ENCODE results near the gene SEMA4D. TPM values are rescaled to one million over a fixed set of nuclear protein-coding genes. Genes with fewer than 3 reads are reported as not detected.

SEMA4D gene
- total RNA-seq, 1 experiment from 2014 or later = 23.3 TPM

DNA sequence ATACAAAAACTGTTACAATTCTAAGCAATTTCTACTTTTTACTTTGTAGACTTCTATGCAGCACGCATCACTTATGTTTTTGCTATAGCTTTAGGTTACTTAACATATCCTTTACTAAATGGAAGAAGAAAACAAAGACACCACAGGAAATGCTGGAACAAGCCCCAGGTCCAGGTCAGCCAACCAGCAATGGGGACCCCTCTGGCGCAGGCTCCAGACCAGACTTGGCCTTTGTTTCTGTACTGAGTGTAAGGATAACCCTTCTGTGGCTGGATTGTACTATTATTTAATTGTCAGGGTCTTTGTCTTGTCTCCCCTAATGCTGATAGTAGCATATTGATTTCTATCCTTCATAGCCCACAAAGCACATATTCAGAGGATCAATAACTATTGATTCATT lies 4.2 kb downstream of the SEMA4D start:
- H3K27ac Mint-ChIP-seq (ENCODE audit: unreplicated experiment) = no peak overlapping the region
- peaks cover 17% of the 10 kb centered on the region for H3K36me3 Mint-ChIP-seq (ENCODE audit: insufficient read depth, unreplicated experiment)
- no TSS peak for BruUV-seq (replicated peaks)
- CTCF ChIA-PET = interaction anchor here (0.6 kb wide), 1 partner anchor 57 kb away, joined by 3 read pairs; no protein-coding TSS in a partner anchor
- TF ChIP-seq, protein P1, sequence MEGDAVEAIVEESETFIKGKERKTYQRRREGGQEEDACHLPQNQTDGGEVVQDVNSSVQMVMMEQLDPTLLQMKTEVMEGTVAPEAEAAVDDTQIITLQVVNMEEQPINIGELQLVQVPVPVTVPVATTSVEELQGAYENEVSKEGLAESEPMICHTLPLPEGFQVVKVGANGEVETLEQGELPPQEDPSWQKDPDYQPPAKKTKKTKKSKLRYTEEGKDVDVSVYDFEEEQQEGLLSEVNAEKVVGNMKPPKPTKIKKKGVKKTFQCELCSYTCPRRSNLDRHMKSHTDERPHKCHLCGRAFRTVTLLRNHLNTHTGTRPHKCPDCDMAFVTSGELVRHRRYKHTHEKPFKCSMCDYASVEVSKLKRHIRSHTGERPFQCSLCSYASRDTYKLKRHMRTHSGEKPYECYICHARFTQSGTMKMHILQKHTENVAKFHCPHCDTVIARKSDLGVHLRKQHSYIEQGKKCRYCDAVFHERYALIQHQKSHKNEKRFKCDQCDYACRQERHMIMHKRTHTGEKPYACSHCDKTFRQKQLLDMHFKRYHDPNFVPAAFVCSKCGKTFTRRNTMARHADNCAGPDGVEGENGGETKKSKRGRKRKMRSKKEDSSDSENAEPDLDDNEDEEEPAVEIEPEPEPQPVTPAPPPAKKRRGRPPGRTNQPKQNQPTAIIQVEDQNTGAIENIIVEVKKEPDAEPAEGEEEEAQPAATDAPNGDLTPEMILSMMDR (IDR thresholded peaks at IDR 0.05; ENCODE audit: unreplicated experiment) = no peak
- no peaks in the 10 kb centered on the region for H3K27me3 Mint-ChIP-seq (ENCODE audit: unreplicated experiment)
- no peaks in the 10 kb centered on the region for H3K4me1 Mint-ChIP-seq (ENCODE audit: low read depth, unreplicated experiment)
- DNase-seq = no peak
- intact Hi-C loops (cut with micrococcal nuclease; ENCODE audit: unreplicated experiment) = no loop called here
- no peak overlapping the region for H3K4me3 Mint-ChIP-seq (ENCODE audit: low read depth, unreplicated experiment)
- no peaks in the 10 kb centered on the region for H3K9me3 Mint-ChIP-seq (ENCODE audit: low read depth, unreplicated experiment)

DNA sequence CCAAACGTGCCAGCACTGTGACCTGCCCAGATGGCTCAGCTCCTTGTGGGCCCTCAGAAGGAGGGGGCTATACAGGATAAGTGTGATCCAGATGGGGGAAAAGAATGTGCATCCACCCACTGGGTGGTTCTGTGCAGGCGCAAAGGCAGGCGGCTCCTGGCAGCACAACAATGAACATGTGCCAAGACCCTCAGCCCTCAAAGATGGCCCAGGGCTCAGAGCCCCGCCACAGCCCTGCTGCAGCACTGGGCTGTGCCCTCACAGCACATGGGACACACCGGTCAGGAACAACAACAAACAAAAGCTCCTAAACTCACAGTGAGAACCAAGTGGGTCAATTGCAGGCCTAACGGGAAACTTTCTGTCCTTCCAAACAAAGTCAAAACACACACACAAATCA lies 4.7 kb downstream of the SEMA4D start:
- Mint-ChIP-seq H3K4me3 (ENCODE audit: low read depth, unreplicated experiment) (no peak overlapping the region), H3K27me3 (ENCODE audit: unreplicated experiment) (no peaks in the 10 kb centered on the region), H3K9me3 (ENCODE audit: low read depth, unreplicated experiment) (no peaks in the 10 kb centered on the region), H3K4me1 (ENCODE audit: low read depth, unreplicated experiment) (no peaks in the 10 kb centered on the region), H3K27ac (ENCODE audit: unreplicated experiment) (no peak overlapping the region), H3K36me3 (ENCODE audit: insufficient read depth, unreplicated experiment) (peaks cover 13% of the 10 kb centered on the region)
- DNase-seq = no peak
- TF ChIP-seq, protein P1 (IDR thresholded peaks at IDR 0.05; ENCODE audit: unreplicated experiment) = no peak
- intact Hi-C loops (cut with micrococcal nuclease; ENCODE audit: unreplicated experiment) = no loop called here
- CTCF ChIA-PET = interaction anchor here (0.6 kb wide), 1 partner anchor 58 kb away, joined by 3 read pairs; no protein-coding TSS in a partner anchor
- BruUV-seq (replicated peaks) = no TSS peak

DNA sequence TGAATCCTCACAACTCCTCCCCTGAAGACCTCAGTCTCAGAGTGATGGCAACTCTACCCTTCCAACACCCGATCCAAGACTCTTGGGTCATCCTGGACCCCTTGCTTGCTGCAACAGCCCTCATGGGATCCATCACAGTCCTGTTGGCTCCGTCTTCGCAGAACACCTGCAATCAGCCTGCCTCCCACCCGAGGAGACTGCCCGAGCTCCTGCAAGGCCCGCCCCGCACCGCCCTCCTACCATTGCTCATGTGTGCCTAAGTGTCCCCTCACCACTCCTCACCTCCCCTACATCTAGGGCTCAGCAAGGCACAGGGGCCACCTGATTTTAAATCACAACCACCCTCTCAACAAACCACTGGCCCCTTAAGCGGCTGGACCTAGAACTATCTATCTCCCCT lies 5.3 kb downstream of the SEMA4D start:
- intact Hi-C loops (cut with micrococcal nuclease; ENCODE audit: unreplicated experiment) = no loop called here
- TF ChIP-seq, protein P1 (IDR thresholded peaks at IDR 0.05; ENCODE audit: unreplicated experiment) = no peak
- peaks cover 8% of the 10 kb centered on the region for H3K36me3 Mint-ChIP-seq (ENCODE audit: insufficient read depth, unreplicated experiment)
- H3K4me3 Mint-ChIP-seq (ENCODE audit: low read depth, unreplicated experiment) = no peak overlapping the region
- no peak overlapping the region for H3K27ac Mint-ChIP-seq (ENCODE audit: unreplicated experiment)
- no peaks in the 10 kb centered on the region for H3K4me1 Mint-ChIP-seq (ENCODE audit: low read depth, unreplicated experiment)
- no peaks in the 10 kb centered on the region for H3K27me3 Mint-ChIP-seq (ENCODE audit: unreplicated experiment)
- no peak for DNase-seq
- no TSS peak for BruUV-seq (replicated peaks)
- CTCF ChIA-PET = no interaction called here
- no peaks in the 10 kb centered on the region for H3K9me3 Mint-ChIP-seq (ENCODE audit: low read depth, unreplicated experiment)

DNA sequence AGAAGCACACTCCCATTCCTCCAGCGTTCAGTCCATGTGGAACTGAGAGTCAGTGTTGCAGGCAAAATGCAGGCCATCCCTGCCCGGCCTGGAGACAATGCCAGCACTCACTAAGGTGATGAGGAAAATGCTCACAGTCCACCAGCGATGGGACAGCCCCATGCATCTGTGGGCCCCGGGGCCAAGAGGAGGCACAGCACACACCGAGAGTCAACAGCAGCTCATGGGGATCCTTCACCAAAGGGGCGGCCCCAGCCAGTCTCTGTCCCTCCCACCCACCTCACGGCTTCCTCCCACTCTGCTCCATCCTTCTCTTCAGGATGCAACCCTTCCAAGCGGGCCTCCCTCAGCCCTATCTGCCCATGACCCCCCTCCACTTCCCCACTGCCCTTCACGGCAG lies 6.2 kb downstream of the SEMA4D start:
- Mint-ChIP-seq H3K27me3 (ENCODE audit: unreplicated experiment) (no peaks in the 10 kb centered on the region), H3K9me3 (ENCODE audit: low read depth, unreplicated experiment) (no peaks in the 10 kb centered on the region), H3K27ac (ENCODE audit: unreplicated experiment) (no peak overlapping the region), H3K36me3 (ENCODE audit: insufficient read depth, unreplicated experiment) (no peaks in the 10 kb centered on the region), H3K4me3 (ENCODE audit: low read depth, unreplicated experiment) (no peak overlapping the region), H3K4me1 (ENCODE audit: low read depth, unreplicated experiment) (no peaks in the 10 kb centered on the region)
- CTCF ChIA-PET = no interaction called here
- intact Hi-C loops (cut with micrococcal nuclease; ENCODE audit: unreplicated experiment) = no loop called here
- no peak for DNase-seq
- TF ChIP-seq, protein P1 (IDR thresholded peaks at IDR 0.05; ENCODE audit: unreplicated experiment) = no peak
- BruUV-seq (replicated peaks) = no TSS peak

All from Calu3 (cell line).